Endothelial cell of umbilical vein (primary cell): ENCODE data around the gene BOLL. TPM values are rescaled to one million over a fixed set of nuclear protein-coding genes. Genes with fewer than 3 reads are reported as not detected.

Experiments used
- BruUV-seq: library from RNA; stranded (reverse); fragments of 400-500 nt; replicated peaks from 2 replicates; lab custom pipeline; 2021; lab: Mats Ljungman, UMichigan
- CTCF ChIA-PET: fragments of 300-600, 350-600 bp; sonication (Branson Sonifier 250); formaldehyde crosslinking; loops from one replicate; lab custom pipeline; 2021; ENCODE audit warnings: antibody characterized with exemption, inconsistent platforms; lab: Charles Lee
- POLR2A ChIA-PET: fragments of 300-600, 350-600 bp; sonication (Branson Sonifier 250); formaldehyde crosslinking; loops from one replicate; lab custom pipeline; 2021; ENCODE audit warnings: antibody characterized with exemption, inconsistent platforms; lab: Charles Lee
- DNase-seq: peaks from one replicate; pipeline ENCODE4 v3.0.0-alpha.2; 2011; ENCODE audit warnings: low read depth, low spot score
- FAIRE-seq: peaks from 2 replicates; lab custom pipeline; 2011; peaks lifted over from hg19 to GRCh38; lab: Jason Lieb, UNC
- H2AFZ ChIP-seq: 2 replicates; pipeline ENCODE4 v1.6.0; 2012; ENCODE audit warnings: low read depth, low read length, control low read depth, inconsistent platforms
- H3K27ac ChIP-seq: 2 replicates; pipeline ENCODE4 v1.5.1; 2011; ENCODE audit warnings: low read depth, mild to moderate bottlenecking, control low read depth, low read length, moderate library complexity; ENCODE audit not compliant: insufficient read depth
- H3K27me3 ChIP-seq, 2 experiments: 2 replicates each; pipeline versions ENCODE4 v1.6.0 to v1.6.1; 2011; ENCODE audit warnings: low read length in 2 of 2, mixed read lengths in 1 of 2; ENCODE audit not compliant: control insufficient read depth in 2 of 2, insufficient read depth in 2 of 2
- H3K36me3 ChIP-seq, 2 experiments: 2 replicates in 1 of 2; 3 replicates in 1 of 2; pipeline ENCODE4 v1.5.1; 2011; ENCODE audit warnings: low read length in 2 of 2, mild to moderate bottlenecking in 1 of 2, moderate library complexity in 1 of 2; ENCODE audit not compliant: control insufficient read depth in 2 of 2, insufficient read depth in 2 of 2; ENCODE audit errors: extremely low read depth in 1 of 2
- H3K4me1 ChIP-seq: 3 replicates; pipeline ENCODE4 v1.5.1; 2011; ENCODE audit warnings: mild to moderate bottlenecking, low read length; ENCODE audit not compliant: control insufficient read depth, insufficient read depth; ENCODE audit errors: extremely low read depth
- H3K4me2 ChIP-seq: 2 replicates; pipeline ENCODE4 v1.6.1; 2011; ENCODE audit warnings: low read length, control low read depth, mixed read lengths; ENCODE audit not compliant: insufficient read depth
- H3K4me3 ChIP-seq, 3 experiments: fragments of 200-600 bp in 1 of 3; sonication (generic), shearing (Covaris generic) in 1 of 3; replicated peaks in 1 of 3; 2 replicates each; pipeline ENCODE4 v1.5.1; 2011 to 2016; ENCODE audit warnings: control low read depth in 3 of 3, low read length in 3 of 3, mild to moderate bottlenecking in 2 of 3, inconsistent platforms in 1 of 3, low read depth in 1 of 3, moderate library complexity in 1 of 3; ENCODE audit not compliant: insufficient read depth in 1 of 3
- H3K79me2 ChIP-seq: 2 replicates; pipeline ENCODE4 v1.6.0; 2012; ENCODE audit warnings: low read length, inconsistent platforms; ENCODE audit not compliant: control insufficient read depth, insufficient read depth
- H3K9ac ChIP-seq: replicated peaks from 2 replicates; pipeline ENCODE3; 2011; ENCODE audit warnings: low read length, control low read depth; ENCODE audit not compliant: insufficient read depth; ENCODE audit errors: extremely low read depth
- H3K9me1 ChIP-seq: replicated peaks from 3 replicates; pipeline ENCODE4 v1.6.0; 2011; ENCODE audit warnings: mild to moderate bottlenecking, low read length; ENCODE audit not compliant: control insufficient read depth, insufficient read depth; ENCODE audit errors: extremely low read depth
- H3K9me3 ChIP-seq: replicated peaks from 2 replicates; pipeline ENCODE4 v1.5.1; 2012; ENCODE audit warnings: low read length, inconsistent platforms; ENCODE audit not compliant: control insufficient read depth, insufficient read depth
- H4K20me1 ChIP-seq: replicated peaks from 2 replicates; pipeline ENCODE3; 2011; ENCODE audit warnings: mild to moderate bottlenecking, low read length; ENCODE audit not compliant: control insufficient read depth, insufficient read depth; ENCODE audit errors: extremely low read depth
- EZH2 ChIP-seq: IDR thresholded peaks from 2 replicates; pipeline ENCODE4 v1.6.1; 2012; ENCODE audit warnings: borderline replicate concordance, low read depth, mild to moderate bottlenecking, moderate library complexity, low read length, inconsistent platforms; ENCODE audit not compliant: severe bottlenecking
- FOS ChIP-seq: IDR thresholded peaks from 2 replicates; pipeline ENCODE4 v1.6.1; 2011; ENCODE audit warnings: mild to moderate bottlenecking, low read length, moderate library complexity, borderline replicate concordance; ENCODE audit not compliant: insufficient read depth
- GATA2 ChIP-seq: IDR thresholded peaks from 2 replicates; pipeline ENCODE4 v1.7.0; 2011; ENCODE audit warnings: low read depth, mild to moderate bottlenecking, moderate library complexity, mixed read lengths, low read length; ENCODE audit not compliant: insufficient read length, insufficient read depth
- JUN ChIP-seq: IDR thresholded peaks from 2 replicates; pipeline ENCODE4 v1.6.1; 2011; ENCODE audit warnings: borderline replicate concordance, low read depth; ENCODE audit not compliant: insufficient read length, insufficient read depth
- MYC ChIP-seq: IDR thresholded peaks from one replicate; pipeline ENCODE4 v1.6.1; 2011; ENCODE audit warnings: mild to moderate bottlenecking, low read depth, low read length
- POLR2A ChIP-seq: IDR thresholded peaks from 2 replicates; pipeline ENCODE4 v1.6.1; 2012; ENCODE audit warnings: low read depth, mild to moderate bottlenecking, control low read depth, low read length
- POLR2AphosphoS5 ChIP-seq: IDR thresholded peaks from 2 replicates; pipeline ENCODE4 v1.6.1; 2012; ENCODE audit warnings: low read depth, mild to moderate bottlenecking, control low read depth, low read length, moderate library complexity; ENCODE audit not compliant: insufficient read depth
- dilution Hi-C: fragments of 300-500 bp; cut with MboI; formaldehyde crosslinking; loops from one replicate; pipeline ENCODE4 v1.15.0; 2019; ENCODE audit warnings: low sequenced_read_pairs; ENCODE audit not compliant: extremely low pct_ligation_motif_present
- intact Hi-C: fragments of 100-400 bp; cut with micrococcal nuclease; formaldehyde crosslinking; loops from one replicate; pipeline ENCODE4 v1.10.0; 2022
- polyA plus RNA-seq, 4 experiments: library from polyadenylated mRNA; depleted of rRNA in 3 of 4; stranded (reverse) in 3 of 4; unstranded in 1 of 4; fragments of >200 nt; gene quantifications; 2 replicates each; pipeline versions ENCODE4 v1.2.1 to v1.2.3, GENCODE V29; 2011 to 2012; ENCODE audit warnings: missing spikeins in 1 of 4
- total RNA-seq: library from RNA; stranded (reverse); gene quantifications from 2 replicates; pipeline ENCODE4 v1.2.3, GENCODE V29; 2021
- TF ChIP-seq, protein P1 (sequence below), 2 donors: IDR thresholded peaks; 1 replicate in 1 of 2; 2 replicates in 1 of 2; pipeline ENCODE4 v1.5.1; 2011; ENCODE audit warnings: low read length in 2 of 2, mild to moderate bottlenecking in 2 of 2, moderate library complexity in 2 of 2, control low read depth in 1 of 2, inconsistent platforms in 1 of 2, low read depth in 1 of 2; ENCODE audit not compliant: insufficient read depth in 1 of 2; ENCODE audit errors: extremely low read depth in 1 of 2
- TF ChIP-seq, protein P2 (sequence below): IDR thresholded peaks from 2 replicates; pipeline ENCODE4 v1.6.1; 2011; ENCODE audit not compliant: insufficient read depth, insufficient read length

BOLL gene
- total and polyA plus RNA-seq, 2 donors (not counting 3 experiments of a cell fraction or from before 2014, with no cell fraction given): not detected

DNA sequence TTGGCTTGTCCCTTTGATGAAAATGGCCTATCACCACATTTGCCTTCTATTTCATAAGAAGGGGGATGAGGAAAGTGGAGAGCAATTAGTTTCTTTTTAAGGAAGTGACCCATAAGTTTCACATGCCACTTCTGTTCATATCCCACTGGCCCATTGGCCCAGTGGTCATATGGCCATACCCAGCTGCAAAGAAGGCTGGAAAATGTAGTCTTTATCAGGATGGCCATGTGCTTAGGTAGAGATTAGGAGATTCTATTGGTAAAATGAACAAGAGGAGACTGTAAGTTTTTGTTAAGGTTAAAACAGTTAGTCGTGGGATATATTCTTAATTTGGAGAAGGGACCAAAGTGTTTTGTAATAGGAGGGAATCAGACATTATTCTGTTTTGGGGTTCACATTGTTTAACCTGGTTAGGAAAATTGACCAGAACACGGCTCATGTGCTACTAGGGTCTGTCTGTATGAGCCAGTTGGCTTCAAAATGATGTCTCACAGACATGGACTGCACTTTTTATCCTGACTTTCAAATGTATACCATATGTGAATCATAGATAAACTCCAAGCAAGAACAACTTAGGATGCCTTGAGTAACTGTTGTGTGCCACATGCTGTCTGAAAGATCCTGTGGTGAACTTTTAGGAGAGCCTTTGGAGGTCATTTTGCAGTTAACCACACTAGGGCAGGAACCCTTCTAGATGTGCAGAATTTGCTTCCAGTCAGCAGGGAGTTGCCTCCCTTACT is 36.6 kb upstream of the BOLL start:
- no peak overlapping the region for H3K27ac ChIP-seq
- no peaks in the 10 kb centered on the region for H3K79me2 ChIP-seq
- no peak for TF ChIP-seq EZH2
- TF ChIP-seq JUN: no peak
- no peak for TF ChIP-seq GATA2
- TF ChIP-seq POLR2AphosphoS5: no peak
- no peak for TF ChIP-seq FOS
- TF ChIP-seq MYC: no peak
- TF ChIP-seq, protein P1, sequence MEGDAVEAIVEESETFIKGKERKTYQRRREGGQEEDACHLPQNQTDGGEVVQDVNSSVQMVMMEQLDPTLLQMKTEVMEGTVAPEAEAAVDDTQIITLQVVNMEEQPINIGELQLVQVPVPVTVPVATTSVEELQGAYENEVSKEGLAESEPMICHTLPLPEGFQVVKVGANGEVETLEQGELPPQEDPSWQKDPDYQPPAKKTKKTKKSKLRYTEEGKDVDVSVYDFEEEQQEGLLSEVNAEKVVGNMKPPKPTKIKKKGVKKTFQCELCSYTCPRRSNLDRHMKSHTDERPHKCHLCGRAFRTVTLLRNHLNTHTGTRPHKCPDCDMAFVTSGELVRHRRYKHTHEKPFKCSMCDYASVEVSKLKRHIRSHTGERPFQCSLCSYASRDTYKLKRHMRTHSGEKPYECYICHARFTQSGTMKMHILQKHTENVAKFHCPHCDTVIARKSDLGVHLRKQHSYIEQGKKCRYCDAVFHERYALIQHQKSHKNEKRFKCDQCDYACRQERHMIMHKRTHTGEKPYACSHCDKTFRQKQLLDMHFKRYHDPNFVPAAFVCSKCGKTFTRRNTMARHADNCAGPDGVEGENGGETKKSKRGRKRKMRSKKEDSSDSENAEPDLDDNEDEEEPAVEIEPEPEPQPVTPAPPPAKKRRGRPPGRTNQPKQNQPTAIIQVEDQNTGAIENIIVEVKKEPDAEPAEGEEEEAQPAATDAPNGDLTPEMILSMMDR (IDR thresholded peaks at IDR 0.05; ENCODE audit: extremely low read depth in 1 of 2, insufficient read depth in 1 of 2, low read depth in 1 of 2, low read length in 2 of 2): no peak
- TF ChIP-seq, protein P2, sequence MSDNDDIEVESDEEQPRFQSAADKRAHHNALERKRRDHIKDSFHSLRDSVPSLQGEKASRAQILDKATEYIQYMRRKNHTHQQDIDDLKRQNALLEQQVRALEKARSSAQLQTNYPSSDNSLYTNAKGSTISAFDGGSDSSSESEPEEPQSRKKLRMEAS: no peak
- TF ChIP-seq POLR2A: no peak
- DNase-seq (no peak), FAIRE-seq (no peak)
- H3K36me3 ChIP-seq: no peaks in the 10 kb centered on the region
- no peaks in the 10 kb centered on the region for H3K4me1 ChIP-seq
- H3K9me3 ChIP-seq: no peaks in the 10 kb centered on the region
- intact Hi-C loops (no loop called here), dilution Hi-C loops (no loop called here)
- H4K20me1 ChIP-seq: no peaks in the 10 kb centered on the region
- ChIA-PET CTCF (interaction anchor here (1.4 kb wide), 1 partner anchor 8 kb away, joined by 4 read pairs; no protein-coding TSS in a partner anchor), POLR2A (no interaction called here)
- no peak overlapping the region for H3K9ac ChIP-seq
- H2AFZ ChIP-seq: no peak overlapping the region
- BruUV-seq: no TSS peak
- H3K4me2 ChIP-seq: no peak overlapping the region
- no peak overlapping the region for H3K4me3 ChIP-seq
- no peaks in the 10 kb centered on the region for H3K9me1 ChIP-seq
- H3K27me3 ChIP-seq: no peaks in the 10 kb centered on the region
